ENCODE results near the gene CYP2A7.
"Not testable (repeated sequence)": the region's sequence is repeated elsewhere in the genome, so short reads cannot be mapped to it uniquely, and the experiment has no call there.

The CYP2A7 gene

GRCh38 chr19:40882062-40882461, at the start of gene CYP2A7:
CYP2A7 (minus strand) TSS chr19:40882231; CDS start chr19:40882210, 21 bp downstream.
- ATAC-seq: not testable (repeated sequence)

GRCh38 chr19:40930799-40931198, 48.8 kb upstream of the CYP2A7 start:
- ATAC-seq: not testable (repeated sequence)

GRCh38 chr19:40929942-40930341, 47.9 kb upstream of the CYP2A7 start:
- ATAC-seq: not testable (repeated sequence)

- no peak for TF ChIP-seq CSRNP3 (CRISPR knock-in tag; IDR thresholded peaks at IDR 0.05)
- TF ChIP-seq RARB (CRISPR knock-in tag; IDR thresholded peaks at IDR 0.05): no peak
- no peak for TF ChIP-seq ESRRG (CRISPR knock-in tag; IDR thresholded peaks at IDR 0.05)
- TF ChIP-seq ISL1 (CRISPR knock-in tag; IDR thresholded peaks at IDR 0.05): no peak
- TF ChIP-seq POU6F1 (CRISPR knock-in tag; IDR thresholded peaks at IDR 0.05; ENCODE audit: borderline replicate concordance, low read depth): no peak
- TF ChIP-seq PPARA (CRISPR knock-in tag; IDR thresholded peaks at IDR 0.05; ENCODE audit: borderline replicate concordance): no peak
- no peak for TF ChIP-seq OSR1 (CRISPR knock-in tag; IDR thresholded peaks at IDR 0.05)
- ATAC-seq: no peak
Measured at GRCh38 chr19:40928850-40929249, 46.8 kb upstream of the CYP2A7 start.

GRCh38 chr19:40927567-40927966, 45.5 kb upstream of the CYP2A7 start:
- TF ChIP-seq TCF4 (CRISPR knock-in tag; IDR thresholded peaks at IDR 0.05; ENCODE audit: borderline replicate concordance): no peak
- no peak for ATAC-seq

- ATAC-seq: not testable (repeated sequence)
Measured at GRCh38 chr19:40926276-40926675, 44.2 kb upstream of the CYP2A7 start.

- ATAC-seq: no peak
- no peak for TF ChIP-seq POU6F1 (CRISPR knock-in tag; IDR thresholded peaks at IDR 0.05; ENCODE audit: borderline replicate concordance, low read depth)
- no peak for TF ChIP-seq ESRRG (CRISPR knock-in tag; IDR thresholded peaks at IDR 0.05)
- no peak for TF ChIP-seq TCF4 (CRISPR knock-in tag; IDR thresholded peaks at IDR 0.05; ENCODE audit: borderline replicate concordance)
- no peak for TF ChIP-seq PATZ1 (CRISPR knock-in tag; IDR thresholded peaks at IDR 0.05; ENCODE audit: borderline replicate concordance)
- TF ChIP-seq RARB (CRISPR knock-in tag; IDR thresholded peaks at IDR 0.05): no peak
- no peak for TF ChIP-seq CREB5 (CRISPR knock-in tag; IDR thresholded peaks at IDR 0.05; ENCODE audit: low read depth)
- no peak for TF ChIP-seq GLIS3 (CRISPR knock-in tag; IDR thresholded peaks at IDR 0.05)
- no peak for TF ChIP-seq ZNF70 (CRISPR knock-in tag; IDR thresholded peaks at IDR 0.05)
- TF ChIP-seq ZNF8 (CRISPR knock-in tag; IDR thresholded peaks at IDR 0.05): no peak
- no peak for TF ChIP-seq OSR1 (CRISPR knock-in tag; IDR thresholded peaks at IDR 0.05)
- no peak for TF ChIP-seq ISL1 (CRISPR knock-in tag; IDR thresholded peaks at IDR 0.05)
- no peak for TF ChIP-seq ZFP3 (CRISPR knock-in tag; IDR thresholded peaks at IDR 0.05)
- no peak for TF ChIP-seq PPARA (CRISPR knock-in tag; IDR thresholded peaks at IDR 0.05; ENCODE audit: borderline replicate concordance)
- no peak for TF ChIP-seq SNAI2 (CRISPR knock-in tag; IDR thresholded peaks at IDR 0.05)
- no peak for TF ChIP-seq BACH2 (CRISPR knock-in tag; IDR thresholded peaks at IDR 0.05; ENCODE audit: borderline replicate concordance)
- no peak for TF ChIP-seq ZNF565 (CRISPR knock-in tag; conservative IDR thresholded peaks at IDR 0.05; ENCODE audit: low read depth)
- no peak for TF ChIP-seq TSHZ2 (CRISPR knock-in tag; IDR thresholded peaks at IDR 0.05)
- no peak for TF ChIP-seq CSRNP3 (CRISPR knock-in tag; IDR thresholded peaks at IDR 0.05)
Measured at GRCh38 chr19:40923934-40924391, 41.9 kb upstream of the CYP2A7 start.

Data from SK-N-SH treated with all-trans-retinoic acid at 6 μM for 48 hours (cell line).